ENCODE measurements around the gene CORO2B. TPM values are rescaled to one million over a fixed set of nuclear protein-coding genes. Genes with fewer than 3 reads are reported as not detected.
A peak's percentile ranks its signal among the peaks of the same experiment; 100 is the strongest.
"Not testable (repeated sequence)": the region's sequence is repeated elsewhere in the genome, so short reads cannot be mapped to it uniquely, and the experiment has no call there.

Gene CORO2B
- total RNA-seq, 1 donor from 2014 or later = 0.16 TPM

- H3K27me3 Mint-ChIP-seq = no peaks in the 10 kb centered on the region
- intact Hi-C loops (cut with micrococcal nuclease) = no loop called here
- no peaks in the 10 kb centered on the region for H3K4me1 Mint-ChIP-seq
- DNase-seq = no peak
- no peak overlapping the region for H3K4me3 Mint-ChIP-seq
- no peaks in the 10 kb centered on the region for H3K9me3 Mint-ChIP-seq
- H3K27ac Mint-ChIP-seq = no peak overlapping the region
- H3K36me3 Mint-ChIP-seq (ENCODE audit: low read depth) = no peaks in the 10 kb centered on the region
Measured at GRCh38 chr15:68644083-68644904, 65.5 kb downstream of the CORO2B start.

- Mint-ChIP-seq H3K36me3 (ENCODE audit: low read depth) (no peaks in the 10 kb centered on the region), H3K4me1 (no peaks in the 10 kb centered on the region), H3K27ac (no peak overlapping the region), H3K4me3 (no peak overlapping the region), H3K27me3 (no peaks in the 10 kb centered on the region), H3K9me3 (no peaks in the 10 kb centered on the region)
- DNase-seq = no peak
- intact Hi-C loops (cut with micrococcal nuclease) = no loop called here
Measured at GRCh38 chr15:68644996-68645395, 66.2 kb downstream of the CORO2B start.

- Mint-ChIP-seq H3K36me3 (ENCODE audit: low read depth) (no peaks in the 10 kb centered on the region), H3K4me1 (no peaks in the 10 kb centered on the region), H3K27ac (no peak overlapping the region), H3K27me3 (no peaks in the 10 kb centered on the region), H3K4me3 (no peak overlapping the region), H3K9me3 (no peaks in the 10 kb centered on the region)
- no peak for DNase-seq
- intact Hi-C loops (cut with micrococcal nuclease) = no loop called here
Measured at GRCh38 chr15:68646156-68646555, 67.4 kb downstream of the CORO2B start.

GRCh38 chr15:68646696-68647095 is 67.9 kb downstream of the CORO2B start:
- H3K27me3 Mint-ChIP-seq = no peaks in the 10 kb centered on the region
- H3K9me3 Mint-ChIP-seq = no peaks in the 10 kb centered on the region
- no peaks in the 10 kb centered on the region for H3K36me3 Mint-ChIP-seq (ENCODE audit: low read depth)
- H3K4me1 Mint-ChIP-seq = no peaks in the 10 kb centered on the region
- no peak overlapping the region for H3K27ac Mint-ChIP-seq
- intact Hi-C loops (cut with micrococcal nuclease) = no loop called here
- no peak for DNase-seq
- H3K4me3 Mint-ChIP-seq = no peak overlapping the region

GRCh38 chr15:68647361-68647760 is 68.6 kb downstream of the CORO2B start:
- H3K27me3 Mint-ChIP-seq; H3K4me3 Mint-ChIP-seq; H3K9me3 Mint-ChIP-seq; intact Hi-C loops (cut with micrococcal nuclease); DNase-seq; H3K36me3 Mint-ChIP-seq (ENCODE audit: low read depth); H3K27ac Mint-ChIP-seq; H3K4me1 Mint-ChIP-seq: not testable (repeated sequence)

- peak; percentile 85 for DNase-seq
- intact Hi-C loops (cut with micrococcal nuclease) = loop anchor here (2.0 kb wide), 1 partner anchor 92 kb away; no protein-coding TSS in a partner anchor
- H3K27me3 Mint-ChIP-seq = no peaks in the 10 kb centered on the region
Measured at GRCh38 chr15:68650901-68651709, 72.3 kb downstream of the CORO2B start.

GRCh38 chr15:68651916-68652525 is 73.2 kb downstream of the CORO2B start:
- DNase-seq = no peak
- intact Hi-C loops (cut with micrococcal nuclease) = loop anchor here (2.0 kb wide), 1 partner anchor 93 kb away; no protein-coding TSS in a partner anchor
- Mint-ChIP-seq H3K9me3 (no peaks in the 10 kb centered on the region), H3K4me1 (no peaks in the 10 kb centered on the region), H3K27me3 (no peaks in the 10 kb centered on the region), H3K4me3 (no peak overlapping the region), H3K27ac (no peak overlapping the region), H3K36me3 (ENCODE audit: low read depth) (no peaks in the 10 kb centered on the region)

More at GRCh38 chr15:68650901-68651709, 72.3 kb downstream of the CORO2B start:
- no peaks in the 10 kb centered on the region for H3K4me1 Mint-ChIP-seq
- H3K36me3 Mint-ChIP-seq (ENCODE audit: low read depth) = no peaks in the 10 kb centered on the region
- no peaks in the 10 kb centered on the region for H3K9me3 Mint-ChIP-seq
- no peak overlapping the region for H3K27ac Mint-ChIP-seq
- no peak overlapping the region for H3K4me3 Mint-ChIP-seq

- H3K27me3 Mint-ChIP-seq = no peaks in the 10 kb centered on the region
- no peaks in the 10 kb centered on the region for H3K36me3 Mint-ChIP-seq (ENCODE audit: low read depth)
- H3K4me1 Mint-ChIP-seq = no peaks in the 10 kb centered on the region
- no peak overlapping the region for H3K27ac Mint-ChIP-seq
- H3K9me3 Mint-ChIP-seq = no peaks in the 10 kb centered on the region
- intact Hi-C loops (cut with micrococcal nuclease) = no loop called here
- no peak overlapping the region for H3K4me3 Mint-ChIP-seq
- DNase-seq = no peak
Measured at GRCh38 chr15:68653031-68653635, 74.3 kb downstream of the CORO2B start.

GRCh38 chr15:68653801-68654200 is 75.0 kb downstream of the CORO2B start:
- Mint-ChIP-seq H3K4me1 (no peaks in the 10 kb centered on the region), H3K36me3 (ENCODE audit: low read depth) (no peaks in the 10 kb centered on the region), H3K27me3 (no peaks in the 10 kb centered on the region), H3K4me3 (no peak overlapping the region), H3K9me3 (no peaks in the 10 kb centered on the region), H3K27ac (no peak overlapping the region)
- DNase-seq = no peak
- intact Hi-C loops (cut with micrococcal nuclease) = no loop called here

GRCh38 chr15:68654786-68655560 is 76.2 kb downstream of the CORO2B start:
- Mint-ChIP-seq H3K4me1 (no peaks in the 10 kb centered on the region), H3K4me3 (no peak overlapping the region), H3K27ac (no peak overlapping the region), H3K27me3 (no peaks in the 10 kb centered on the region), H3K36me3 (ENCODE audit: low read depth) (no peaks in the 10 kb centered on the region), H3K9me3 (no peaks in the 10 kb centered on the region)
- DNase-seq = no peak
- intact Hi-C loops (cut with micrococcal nuclease) = no loop called here

- Mint-ChIP-seq H3K4me1 (no peaks in the 10 kb centered on the region), H3K9me3 (no peaks in the 10 kb centered on the region), H3K36me3 (ENCODE audit: low read depth) (no peaks in the 10 kb centered on the region), H3K4me3 (no peak overlapping the region), H3K27ac (no peak overlapping the region), H3K27me3 (peaks cover 2% of the 10 kb centered on the region)
- DNase-seq = no peak
- intact Hi-C loops (cut with micrococcal nuclease) = no loop called here
Measured at GRCh38 chr15:68655686-68656437, 77.1 kb downstream of the CORO2B start.

- no peaks in the 10 kb centered on the region for H3K36me3 Mint-ChIP-seq (ENCODE audit: low read depth)
- no peaks in the 10 kb centered on the region for H3K9me3 Mint-ChIP-seq
- intact Hi-C loops (cut with micrococcal nuclease) = no loop called here
- no peak overlapping the region for H3K4me3 Mint-ChIP-seq
- no peak overlapping the region for H3K27ac Mint-ChIP-seq
- no peaks in the 10 kb centered on the region for H3K4me1 Mint-ChIP-seq
- H3K27me3 Mint-ChIP-seq = peaks cover 2% of the 10 kb centered on the region
- DNase-seq = no peak
Measured at GRCh38 chr15:68656438-68656739, 77.6 kb downstream of the CORO2B start.

- H3K4me1 Mint-ChIP-seq = no peaks in the 10 kb centered on the region
- intact Hi-C loops (cut with micrococcal nuclease) = no loop called here
- no peak for DNase-seq
- H3K36me3 Mint-ChIP-seq (ENCODE audit: low read depth) = no peaks in the 10 kb centered on the region
- H3K27me3 Mint-ChIP-seq = peaks cover 4% of the 10 kb centered on the region
- no peak overlapping the region for H3K27ac Mint-ChIP-seq
- H3K9me3 Mint-ChIP-seq = no peaks in the 10 kb centered on the region
- H3K4me3 Mint-ChIP-seq = no peak overlapping the region
Measured at GRCh38 chr15:68658151-68658550, 79.4 kb downstream of the CORO2B start.

Data from activated CD4-positive, alpha-beta T cell treated with anti-CD3 and anti-CD28 coated beads, Interleukin-2, amount 10 ng/mL, durations not matched to agents 24 days and 14 days (primary cell).